Subcutaneous adipose tissue (tissue), 4 donors: ENCODE data around the gene MYOM1. TPM values are rescaled to one million over a fixed set of nuclear protein-coding genes. Genes with fewer than 3 reads are reported as not detected.

Experiments
- CTCF ChIP-seq: fragments of 450-650 bp; IDR thresholded peaks from one replicate; pipeline ENCODE4 v1.5.1; 2016; ENCODE audit warnings: low read depth, mild to moderate bottlenecking, control low read depth, antibody characterized with exemption, moderate library complexity
- total RNA-seq, 4 donors: library from RNA; depleted of rRNA; stranded (reverse); fragments of >200 nt; gene quantifications; one replicate each; pipeline ENCODE4 v1.1.0, GENCODE V29; 2016

MYOM1 gene
- total RNA-seq, 4 donors from 2014 or later, result 3.7 to 14.1 (median 6.6) TPM

- no peak for TF ChIP-seq CTCF
These were observed 109.6 kb downstream of the MYOM1 start for GRCh38 chr18:3110034-3110752.

- no peak for TF ChIP-seq CTCF
These were observed 112.0 kb downstream of the MYOM1 start for GRCh38 chr18:3107740-3108151.

GRCh38 chr18:3104190-3105054 is 115.3 kb downstream of the MYOM1 start:
- TF ChIP-seq CTCF, result no peak

- no peak for TF ChIP-seq CTCF
These were observed 116.2 kb downstream of the MYOM1 start for GRCh38 chr18:3103576-3103975.

GRCh38 chr18:3102983-3103382 is 116.8 kb downstream of the MYOM1 start:
- TF ChIP-seq CTCF, result no peak

- TF ChIP-seq CTCF, result no peak
These were observed 119.2 kb downstream of the MYOM1 start for GRCh38 chr18:3100498-3101132.

- no peak for TF ChIP-seq CTCF
These were observed 120.4 kb downstream of the MYOM1 start for GRCh38 chr18:3099327-3099726.
